Upper lobe of left lung (tissue), 4 donors: ENCODE results near the gene SSTR3.

Source experiments
- CTCF ChIP-seq, 6 experiments: fragments of 450-650 bp in 4 of 6; fragments of 200-600 bp in 2 of 6; sonication (generic) in 2 of 6; IDR thresholded peaks; one replicate each; pipeline ENCODE4 v1.5.1; 2016 to 2019; ENCODE audit warnings: antibody characterized with exemption in 6 of 6
- POLR2AphosphoS5 ChIP-seq, 2 donors: sonication (generic); formaldehyde crosslinking; IDR thresholded peaks; one replicate each; pipeline ENCODE4 v1.5.1; 2017; ENCODE audit warnings: antibody characterized with exemption in 2 of 2

GRCh38 chr22:37195921-37196320 is 16.4 kb downstream of the SSTR3 start:
- TF ChIP-seq POLR2AphosphoS5 (IDR thresholded peaks at IDR 0.05) = no peak
- no peak for TF ChIP-seq CTCF (IDR thresholded peaks at IDR 0.05)
